ENCODE measurements around the gene XRCC3. TPM values are rescaled to one million over a fixed set of nuclear protein-coding genes. Genes with fewer than 3 reads are reported as not detected.

The XRCC3 gene
- total RNA-seq, 1 donor from 2014 or later: 4.1 TPM

- Histone ChIP-seq H3K4me1 (peaks cover 46% of the 10 kb centered on the region), H3K36me3 (peaks cover 65% of the 10 kb centered on the region), H3K9me3 (replicated peaks) (no peaks in the 10 kb centered on the region), H3K27ac (replicated peaks) (no peak overlapping the region), H3K4me3 (no peak overlapping the region), H3K27me3 (ENCODE audit: low read depth) (no peaks in the 10 kb centered on the region)
- no peak for TF ChIP-seq CTCF (IDR thresholded peaks at IDR 0.05; ENCODE audit: borderline replicate concordance)
- intact Hi-C loops (cut with micrococcal nuclease): no loop called here
- no peak for DNase-seq
Measured at GRCh38 chr14:103690332-103690731, 24.9 kb downstream of the XRCC3 start.

GRCh38 chr14:103688906-103689902 lies 26.0 kb downstream of the XRCC3 start:
- intact Hi-C loops (cut with micrococcal nuclease): no loop called here
- TF ChIP-seq CTCF (IDR thresholded peaks at IDR 0.05; ENCODE audit: borderline replicate concordance): no peak
- Histone ChIP-seq H3K36me3 (peaks cover 65% of the 10 kb centered on the region), H3K4me3 (no peak overlapping the region), H3K27ac (replicated peaks) (peak overlapping the region; percentile 13), H3K4me1 (peaks cover 56% of the 10 kb centered on the region), H3K27me3 (ENCODE audit: low read depth) (no peaks in the 10 kb centered on the region), H3K9me3 (replicated peaks) (no peaks in the 10 kb centered on the region)
- peak; percentile 67 for DNase-seq

- DNase-seq: no peak
- TF ChIP-seq CTCF (IDR thresholded peaks at IDR 0.05; ENCODE audit: borderline replicate concordance): no peak
- Histone ChIP-seq H3K36me3 (peaks cover 65% of the 10 kb centered on the region), H3K4me3 (no peak overlapping the region), H3K4me1 (peaks cover 63% of the 10 kb centered on the region), H3K27me3 (ENCODE audit: low read depth) (no peaks in the 10 kb centered on the region), H3K27ac (replicated peaks) (peak overlapping the region; percentile 33), H3K9me3 (replicated peaks) (no peaks in the 10 kb centered on the region)
- intact Hi-C loops (cut with micrococcal nuclease): no loop called here
Measured at GRCh38 chr14:103688441-103688840, 26.8 kb downstream of the XRCC3 start.

GRCh38 chr14:103687712-103688111 lies 27.5 kb downstream of the XRCC3 start:
- peaks cover 68% of the 10 kb centered on the region for H3K4me1 ChIP-seq
- intact Hi-C loops (cut with micrococcal nuclease): no loop called here
- H3K27ac ChIP-seq (replicated peaks): peak overlapping the region; percentile 33
- H3K36me3 ChIP-seq: peaks cover 65% of the 10 kb centered on the region
- H3K27me3 ChIP-seq (ENCODE audit: low read depth): no peaks in the 10 kb centered on the region
- H3K4me3 ChIP-seq: no peak overlapping the region
- H3K9me3 ChIP-seq (replicated peaks): no peaks in the 10 kb centered on the region
- no peak for DNase-seq
- TF ChIP-seq CTCF (IDR thresholded peaks at IDR 0.05; ENCODE audit: borderline replicate concordance): no peak

GRCh38 chr14:103686831-103687485 lies 28.3 kb downstream of the XRCC3 start:
- no peak for TF ChIP-seq CTCF (IDR thresholded peaks at IDR 0.05; ENCODE audit: borderline replicate concordance)
- H3K9me3 ChIP-seq (replicated peaks): no peaks in the 10 kb centered on the region
- peaks cover 65% of the 10 kb centered on the region for H3K36me3 ChIP-seq
- DNase-seq: no peak
- peaks cover 68% of the 10 kb centered on the region for H3K4me1 ChIP-seq
- no peak overlapping the region for H3K4me3 ChIP-seq
- intact Hi-C loops (cut with micrococcal nuclease): no loop called here
- peak overlapping the region; percentile 33 for H3K27ac ChIP-seq (replicated peaks)
- no peaks in the 10 kb centered on the region for H3K27me3 ChIP-seq (ENCODE audit: low read depth)
